HG03558 (cell line): ENCODE results near the gene UVRAG.
"Not testable (repeated sequence)": the region's sequence is repeated elsewhere in the genome, so short reads cannot be mapped to it uniquely, and the experiment has no call there.

ENCODE experiments used
- ATAC-seq: cut with Tn5 transposase; IDR thresholded peaks from one replicate; pipeline ENCODE4 v1.9.1; 2021; ENCODE audit warnings: moderate number of reproducible peaks; ENCODE audit not compliant: unreplicated experiment; ENCODE audit errors: extremely low read depth

The UVRAG gene

DNA sequence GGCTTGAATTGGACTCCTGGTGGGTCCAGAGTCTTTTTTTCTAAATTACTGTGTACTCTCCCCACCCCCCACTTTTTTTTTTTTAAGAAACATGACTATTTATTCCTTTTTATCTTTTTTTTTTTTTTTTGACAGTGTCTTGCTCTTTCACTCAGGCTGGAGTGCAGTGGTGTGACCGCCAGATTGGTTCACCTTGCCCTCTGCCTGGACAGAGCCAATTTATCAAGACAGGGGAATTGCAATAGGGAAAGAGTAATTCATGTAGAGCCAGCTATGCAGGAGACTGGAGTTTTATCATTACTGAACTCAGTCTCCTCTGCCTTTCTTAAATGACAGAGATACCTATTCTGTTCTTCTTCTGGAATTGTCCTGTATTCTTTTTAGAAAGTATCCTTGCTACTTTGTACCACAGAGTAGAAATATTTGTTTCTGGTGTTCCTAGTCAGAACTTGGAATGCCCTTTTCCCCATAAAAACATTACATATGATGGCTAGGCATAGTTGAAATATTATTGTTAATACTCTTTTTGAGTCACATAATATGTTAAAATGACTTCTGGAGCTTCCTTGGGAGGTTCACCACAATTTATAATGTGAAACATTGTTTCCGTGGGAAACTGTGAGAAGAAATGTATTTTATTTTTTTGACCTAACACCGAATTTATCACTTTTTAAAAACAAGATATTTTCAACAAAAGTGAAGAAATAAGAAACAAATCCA, 95.6 kb downstream of the UVRAG start:
- no peak for ATAC-seq

DNA sequence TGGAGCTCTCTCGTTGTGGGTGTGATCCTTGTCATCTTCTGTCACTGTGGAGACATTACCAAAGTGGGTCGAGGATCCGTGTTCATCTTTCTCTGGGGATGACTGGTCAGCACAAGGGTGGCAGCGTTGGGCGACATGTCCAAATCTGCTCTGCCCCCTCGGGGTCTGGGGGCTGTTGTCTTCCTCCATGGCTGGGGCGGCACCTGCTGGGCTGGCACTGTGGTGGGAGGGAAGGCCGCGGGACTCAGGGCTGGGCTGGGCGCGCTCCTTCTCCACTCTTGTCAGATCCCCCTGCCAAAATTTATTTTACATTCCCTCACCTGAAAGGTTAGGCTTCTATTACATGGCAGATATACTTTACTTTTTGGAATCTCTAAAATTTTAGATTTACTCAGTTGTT, 96.4 kb downstream of the UVRAG start:
- no peak for ATAC-seq

DNA sequence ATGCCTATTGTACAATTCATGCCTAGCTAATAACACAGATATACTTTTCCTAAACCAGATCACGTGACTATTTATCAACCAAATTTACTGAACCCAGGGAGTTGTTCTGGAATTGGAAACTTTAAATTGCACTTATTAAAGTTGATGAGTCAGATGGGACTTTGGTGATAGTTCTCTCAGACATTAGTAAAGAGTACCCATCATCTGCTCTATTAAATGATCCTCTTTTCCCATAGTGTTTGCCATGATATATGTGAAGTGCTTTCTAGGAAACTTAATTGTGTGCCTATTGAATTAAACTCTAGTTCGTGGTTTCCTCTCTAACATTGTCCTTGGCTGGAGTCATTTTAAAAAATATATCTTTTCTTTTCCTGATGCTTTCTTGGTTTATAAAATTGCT, 99.0 kb downstream of the UVRAG start:
- ATAC-seq = no peak

DNA sequence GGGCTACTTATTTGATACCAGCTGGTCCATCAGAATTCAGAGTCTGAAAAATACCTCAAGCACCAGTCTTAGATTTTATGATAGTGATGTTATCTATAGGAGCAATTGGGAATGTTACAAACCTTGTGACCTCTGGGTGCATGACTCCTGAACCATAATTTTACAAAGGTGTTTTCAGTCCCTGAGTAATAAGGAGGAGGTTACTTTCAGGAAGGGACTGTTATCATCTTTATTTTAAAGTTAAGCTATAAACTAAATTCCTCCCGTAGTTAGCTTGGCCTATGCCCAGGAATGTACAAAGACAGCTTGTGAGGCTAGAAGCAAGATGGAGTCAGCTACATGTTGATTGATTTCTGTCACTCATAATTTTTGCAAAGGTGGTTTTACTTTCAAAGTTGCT, 101.9 kb downstream of the UVRAG start:
- no peak for ATAC-seq

DNA sequence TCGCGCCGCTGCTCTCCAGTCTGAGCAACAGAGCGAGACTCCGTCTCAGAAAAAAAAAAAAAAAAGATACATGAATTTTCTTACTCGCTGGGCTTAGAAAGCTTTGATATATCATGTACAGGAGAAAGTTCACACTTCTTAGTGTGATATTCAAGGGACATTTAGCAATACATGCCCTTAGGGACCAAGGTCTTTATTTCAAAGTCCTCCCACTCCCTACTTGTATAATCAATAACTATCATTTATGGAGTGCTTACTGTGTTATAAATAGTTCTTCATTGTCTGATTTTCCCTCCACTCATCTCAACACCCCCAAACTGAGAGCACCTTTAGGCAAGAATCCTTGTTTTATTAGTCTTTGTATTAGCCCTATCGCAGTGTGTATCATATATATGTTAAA, 103.3 kb downstream of the UVRAG start:
- no peak for ATAC-seq

DNA sequence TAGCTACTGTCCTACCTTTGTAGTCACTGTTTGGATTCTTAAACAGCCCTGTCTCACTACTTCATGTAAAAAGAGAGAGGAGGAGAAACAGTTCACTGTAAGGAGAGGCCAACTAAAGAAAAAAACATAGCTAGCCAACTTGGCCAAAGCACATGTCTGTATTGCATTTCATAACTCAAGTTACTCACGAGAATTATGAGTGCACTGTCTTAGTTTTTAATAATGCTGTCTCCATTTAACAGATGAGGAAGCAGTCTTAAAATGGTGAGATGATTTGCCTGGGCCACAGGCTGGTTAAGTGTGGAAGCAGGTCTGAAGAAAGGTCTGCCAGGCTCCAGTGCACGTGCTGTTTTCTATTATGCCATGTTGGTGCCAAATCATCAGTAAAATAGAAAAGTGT, 104.5 kb downstream of the UVRAG start:
- ATAC-seq = no peak

DNA sequence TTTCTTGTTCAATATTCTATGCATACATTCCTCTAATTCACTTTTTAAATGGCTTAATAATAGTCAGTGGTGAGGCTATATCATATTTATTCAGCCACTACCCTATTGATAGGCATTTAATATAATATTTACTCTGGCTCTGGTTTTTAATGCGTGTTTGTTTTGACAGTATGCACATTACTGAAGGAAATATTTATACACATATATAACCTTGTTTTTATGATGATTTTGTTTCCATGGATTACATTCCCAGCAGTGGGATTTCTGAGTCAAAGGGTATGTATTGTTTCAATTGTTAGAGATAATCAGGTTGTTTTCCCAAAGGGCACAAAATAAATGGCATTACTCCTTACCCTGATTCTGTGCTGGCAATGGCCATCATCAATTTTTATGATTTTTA, 105.8 kb downstream of the UVRAG start:
- ATAC-seq = no peak

DNA sequence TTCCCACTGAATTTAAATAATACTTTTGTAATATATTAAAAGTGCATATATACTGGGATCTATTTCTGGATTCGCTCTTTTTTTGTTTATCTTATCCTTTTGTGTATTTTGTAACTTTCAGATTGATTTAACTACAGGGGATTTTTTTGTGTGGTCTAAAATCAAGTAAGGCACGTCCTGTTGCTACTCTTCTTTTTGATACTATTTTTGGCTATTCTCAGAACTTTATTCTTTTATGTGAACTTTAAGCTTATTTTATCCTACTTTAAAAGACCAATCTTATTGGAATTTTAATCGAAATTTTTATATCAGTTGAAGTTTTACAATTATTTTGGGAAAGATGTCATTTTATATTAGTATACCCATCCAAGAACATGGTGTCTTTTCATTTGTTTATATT, 106.8 kb downstream of the UVRAG start:
- ATAC-seq = no peak

DNA sequence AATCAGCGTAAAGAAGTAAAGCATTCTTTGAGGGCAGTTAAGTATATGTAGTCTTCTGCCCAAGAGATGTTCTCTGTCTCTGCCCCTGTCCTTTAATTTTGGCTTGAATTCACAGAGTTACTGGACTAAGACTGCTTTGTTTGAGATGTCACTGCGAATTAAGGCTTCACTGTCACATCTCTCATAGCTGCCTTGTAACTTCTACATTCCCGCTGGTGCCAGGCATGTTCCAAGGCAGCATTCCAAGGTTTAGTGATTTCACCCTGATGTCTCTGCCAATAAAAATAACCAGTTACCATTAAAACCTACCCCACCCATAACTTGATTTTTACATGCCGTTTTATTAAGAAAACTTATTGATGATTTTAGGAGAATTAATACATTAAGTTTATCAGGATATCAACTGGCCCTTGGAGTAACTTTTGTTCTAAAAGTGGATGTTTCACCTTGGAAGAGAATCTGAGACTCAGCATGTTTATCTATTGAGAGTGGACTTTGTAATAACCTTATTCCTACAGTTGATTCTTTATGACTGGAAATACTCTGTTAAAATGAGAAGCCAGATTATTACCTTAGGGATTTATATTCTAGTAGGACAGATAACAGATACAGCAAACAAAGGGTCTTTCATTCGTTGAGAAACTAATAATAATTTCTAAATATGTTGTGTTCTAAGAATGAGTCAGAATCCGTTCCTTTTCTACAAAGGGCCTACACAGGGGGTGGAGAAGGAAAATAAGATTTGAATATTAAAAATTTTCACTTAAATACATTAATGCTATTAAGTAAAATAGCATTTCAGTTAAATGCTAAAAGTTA, 110.2 kb downstream of the UVRAG start:
- ATAC-seq = no peak

DNA sequence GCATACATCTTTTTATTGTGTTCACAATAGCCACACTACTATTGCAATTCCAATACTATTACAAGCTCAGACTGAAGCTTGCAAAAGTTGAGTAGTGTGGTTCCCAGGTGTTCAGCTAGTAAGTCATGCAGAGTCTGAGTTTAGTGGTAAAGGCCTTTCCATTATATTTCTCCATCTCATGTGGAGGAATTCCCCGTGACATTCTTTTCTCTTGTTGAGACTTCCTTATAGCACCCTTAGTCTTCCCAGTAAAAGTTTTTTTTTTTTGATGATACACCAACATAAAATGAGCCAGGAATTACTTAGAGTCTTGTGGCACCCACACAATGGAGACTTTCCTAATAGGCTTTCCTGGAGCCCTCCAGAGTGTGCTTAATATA, 110.8 kb downstream of the UVRAG start:
- no peak for ATAC-seq

DNA sequence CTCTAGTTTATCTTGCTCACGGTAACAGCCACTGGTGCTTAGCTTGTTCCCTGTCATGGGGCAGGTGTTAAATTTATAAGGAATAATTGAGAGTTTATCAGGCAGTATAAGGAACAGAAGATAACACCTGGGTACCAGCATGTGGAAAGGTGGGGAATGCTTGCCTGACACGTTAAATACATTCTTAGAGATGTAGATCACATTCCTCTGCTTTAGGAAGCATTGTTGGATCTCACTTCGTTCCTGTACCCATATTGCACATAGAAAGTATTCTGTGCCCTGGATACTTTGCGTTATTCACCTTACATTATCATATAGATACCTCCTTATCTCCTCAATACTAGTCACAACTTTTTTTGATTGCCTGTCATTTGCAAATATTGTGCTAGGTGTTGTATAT, 114.7 kb downstream of the UVRAG start:
- ATAC-seq = no peak

DNA sequence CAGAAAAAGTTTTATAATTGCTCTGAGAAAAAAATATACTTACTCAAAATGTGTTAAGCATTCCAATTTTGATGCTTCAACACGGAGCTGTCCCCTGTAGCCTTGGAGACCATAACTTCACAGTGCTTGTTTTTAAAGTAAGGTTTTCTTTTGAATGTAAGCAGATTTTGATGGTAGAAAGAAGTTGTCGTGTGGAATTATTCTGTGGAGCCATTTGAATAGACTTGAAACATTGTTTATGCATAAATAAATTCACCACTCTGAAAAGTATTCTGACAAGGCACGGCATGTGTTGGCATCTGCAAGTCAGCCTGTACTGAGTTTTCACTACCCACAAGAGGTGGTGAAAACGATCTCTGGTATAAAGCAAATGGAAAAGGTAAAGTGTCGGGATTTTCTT, 115.5 kb downstream of the UVRAG start:
- ATAC-seq = no peak

DNA sequence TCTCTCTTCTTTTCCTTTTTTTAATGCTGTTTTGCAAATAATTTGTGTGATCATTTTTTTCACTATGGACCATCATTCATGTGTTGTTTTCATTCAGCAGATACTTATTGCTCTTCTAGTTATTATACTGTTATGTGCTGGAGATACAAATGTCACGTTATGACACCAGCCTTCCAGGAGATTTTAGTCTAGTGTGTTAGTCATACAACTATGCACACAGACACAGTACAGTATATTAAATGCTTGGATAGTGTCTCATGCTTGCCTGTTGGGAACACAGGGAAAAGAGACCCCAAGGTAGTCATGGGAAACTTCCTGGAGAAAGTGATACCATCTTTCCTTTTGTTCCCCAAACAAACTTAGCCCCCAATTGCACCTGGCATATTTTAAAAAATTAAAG, 116.1 kb downstream of the UVRAG start:
- no peak for ATAC-seq

DNA sequence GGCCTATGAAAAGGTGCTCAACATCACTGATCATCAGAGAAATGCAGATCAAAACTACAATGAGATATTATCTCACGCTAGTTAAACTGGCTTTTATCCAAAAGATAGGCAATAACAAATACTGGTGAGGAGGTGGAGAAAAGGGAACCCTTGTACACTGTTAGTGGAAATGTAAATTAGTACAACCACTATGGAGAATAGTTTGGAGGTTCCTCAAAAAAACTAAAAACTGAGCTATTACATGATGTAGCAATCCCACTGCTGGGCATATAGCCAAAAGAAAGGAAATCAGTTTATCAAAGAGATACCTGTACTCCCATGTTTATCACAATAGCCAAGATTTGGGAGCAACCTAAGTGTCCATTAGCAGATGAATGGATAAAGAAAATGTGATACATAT, 118.7 kb downstream of the UVRAG start:
- ATAC-seq = not testable (repeated sequence)

DNA sequence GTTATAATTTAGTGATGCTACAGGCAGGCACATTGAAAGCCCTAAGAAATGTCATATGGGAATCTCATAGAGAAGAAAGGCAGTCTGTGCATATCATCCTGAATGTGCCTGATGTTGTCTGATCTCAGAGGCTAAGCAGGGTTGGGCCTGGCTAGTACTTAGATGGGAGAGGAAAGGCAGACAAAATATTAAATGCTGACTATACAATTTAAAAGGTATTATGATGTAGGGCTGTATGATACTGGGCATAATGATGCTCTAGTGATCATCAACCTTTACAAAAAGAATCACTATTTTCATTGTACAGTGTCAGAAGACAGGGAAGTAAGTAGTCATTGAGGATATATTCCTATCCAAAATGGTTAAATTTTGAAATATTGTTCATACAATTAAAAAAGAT, 119.8 kb downstream of the UVRAG start:
- no peak for ATAC-seq

DNA sequence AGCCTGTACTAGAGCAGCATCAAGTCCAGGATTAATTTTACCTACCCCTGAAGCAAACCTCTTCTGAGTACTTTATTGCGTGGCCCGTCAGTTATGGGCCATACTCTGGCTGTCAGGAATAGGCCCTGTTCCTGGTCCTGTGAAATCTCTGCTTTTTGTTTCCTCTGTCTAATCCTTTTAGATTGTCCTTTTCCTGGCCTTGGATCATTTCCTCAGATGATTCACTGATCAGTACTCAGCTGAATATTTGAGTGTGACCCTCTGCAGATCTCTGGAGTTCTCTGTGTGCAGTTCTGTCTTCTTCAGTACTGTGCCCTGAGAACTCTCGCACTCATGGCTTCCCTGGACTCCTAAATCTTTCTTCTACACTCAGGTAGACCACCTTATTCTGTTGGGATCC, 123.5 kb downstream of the UVRAG start:
- no peak for ATAC-seq

DNA sequence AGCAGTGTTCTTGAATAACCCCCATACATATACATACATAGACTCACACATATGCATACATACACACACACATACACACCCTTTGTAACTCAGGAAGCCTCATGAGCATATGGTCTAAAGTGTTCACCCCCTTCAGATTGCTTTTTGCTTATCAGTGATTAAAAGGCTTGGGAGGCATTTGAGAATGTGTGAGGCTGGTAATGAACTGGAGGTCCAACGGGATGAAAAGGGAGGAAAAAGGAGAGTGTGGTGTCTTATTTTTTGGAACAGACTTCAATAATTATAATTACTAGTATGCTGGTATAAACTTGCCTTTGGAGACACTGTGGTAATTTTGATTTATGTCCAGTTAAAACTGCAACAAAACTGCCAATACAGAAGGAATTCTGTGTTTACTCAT, 124.5 kb downstream of the UVRAG start:
- no peak for ATAC-seq

DNA sequence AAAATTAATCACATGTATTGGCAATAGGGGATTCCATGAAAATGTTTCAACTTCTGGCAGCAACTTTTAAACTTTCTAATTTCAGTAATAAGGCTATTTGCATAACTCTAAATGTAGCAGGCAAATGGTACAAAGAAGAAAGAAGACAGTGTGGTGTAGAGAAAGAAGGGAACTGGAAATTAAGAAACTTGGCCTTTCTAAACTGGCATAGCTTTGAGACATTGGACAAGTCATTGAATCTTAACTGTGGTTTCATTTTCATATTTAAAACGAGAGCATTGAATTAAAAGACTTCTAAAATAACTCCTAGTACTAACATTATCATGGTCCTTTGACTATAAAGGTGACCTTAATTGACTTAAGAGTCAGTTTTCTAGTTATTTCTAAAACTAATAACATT, 125.0 kb downstream of the UVRAG start:
- ATAC-seq = no peak

DNA sequence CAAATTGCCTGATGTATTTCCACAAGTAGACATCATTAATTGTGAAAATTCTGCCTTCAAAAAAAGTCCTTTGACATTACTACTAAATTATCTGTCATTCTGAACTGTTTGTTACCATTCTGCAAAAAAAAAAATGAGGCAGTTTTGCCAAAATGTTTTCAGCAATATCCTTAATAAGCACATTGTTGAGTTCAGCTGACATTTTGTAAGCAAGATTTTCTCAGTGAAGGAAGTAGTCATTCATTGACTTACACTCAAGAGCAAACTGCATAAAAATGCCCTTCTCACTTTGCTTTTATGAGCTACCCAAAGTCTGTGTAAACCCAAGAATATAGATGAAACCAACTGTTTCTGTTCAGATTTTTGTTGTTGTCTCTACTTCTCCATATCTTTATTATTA, 125.9 kb downstream of the UVRAG start:
- ATAC-seq = no peak

DNA sequence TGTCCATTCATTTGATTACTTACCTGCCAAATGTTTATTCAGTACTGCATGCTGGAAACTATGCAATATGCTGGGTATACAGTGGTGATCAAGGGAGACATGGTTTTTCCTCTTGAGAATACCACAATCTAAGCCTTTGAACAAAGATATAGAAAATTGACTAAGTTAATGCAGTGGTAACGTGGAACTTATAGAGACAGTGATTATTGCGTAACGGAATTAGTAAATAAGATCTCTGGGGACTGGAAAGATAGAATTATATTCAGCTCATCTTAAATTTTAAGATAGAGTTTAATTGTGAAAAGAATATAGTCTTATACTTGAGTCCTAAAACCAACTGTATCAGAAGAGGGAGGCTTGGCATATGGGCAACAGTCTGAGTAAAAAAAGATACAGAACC, 129.5 kb downstream of the UVRAG start:
- no peak for ATAC-seq

DNA sequence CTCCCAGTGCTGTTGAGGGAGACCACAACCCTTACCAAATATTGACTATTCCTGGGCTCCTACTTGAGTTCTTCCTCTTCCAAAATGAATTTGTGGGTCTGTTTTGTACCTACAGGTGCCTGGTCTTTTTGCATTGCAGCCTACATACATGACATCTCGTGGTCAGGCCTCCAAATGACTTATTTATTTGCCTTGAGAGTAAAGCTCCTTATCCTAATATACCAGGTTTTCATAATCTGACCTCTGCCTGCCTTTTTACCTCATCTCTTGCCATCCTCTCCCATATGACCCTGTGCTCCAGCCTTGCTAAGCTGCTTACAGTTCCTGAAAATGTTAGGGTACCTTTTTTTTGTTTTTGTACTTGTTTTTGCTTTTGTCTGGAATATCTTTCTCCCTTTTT, 130.4 kb downstream of the UVRAG start:
- no peak for ATAC-seq

DNA sequence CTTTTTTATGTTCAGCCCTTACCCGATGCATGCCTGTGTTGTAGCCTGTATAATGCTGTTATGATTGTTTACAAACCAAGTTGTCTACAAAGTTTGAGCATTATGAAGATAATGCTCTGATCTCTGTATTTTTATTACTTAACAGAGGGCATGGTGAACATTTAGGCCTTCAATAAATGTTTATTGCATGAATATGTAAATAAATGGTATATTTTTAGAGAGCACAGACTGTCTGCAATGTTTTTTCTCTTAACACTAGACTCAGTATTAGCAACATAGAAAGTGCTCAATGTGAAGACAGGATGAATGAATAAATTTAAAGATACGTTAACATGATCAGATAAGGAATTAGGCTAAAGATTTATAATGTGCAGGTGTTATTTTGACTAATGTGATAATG, 130.9 kb downstream of the UVRAG start:
- ATAC-seq = no peak
